GM12878 (cell line): ENCODE results near the gene LMX1A. TPM values are rescaled to one million over a fixed set of nuclear protein-coding genes. Genes with fewer than 3 reads are reported as not detected.

Source experiments
- ATAC-seq: fragments of 200-7000 bp; cut with Tn5 transposase; 3 replicates; pipeline ENCODE4 v1.9.1; 2020; ENCODE audit warnings: mild to moderate bottlenecking, moderate library complexity
- BruUV-seq: library from RNA; stranded (reverse); fragments of 400-500 nt; replicated peaks from 2 replicates; lab custom pipeline; 2021; lab: Mats Ljungman, UMichigan
- CTCF ChIA-PET: fragments of 300-600 bp; sonication (Branson Sonifier 250); formaldehyde crosslinking; extraction: SDS; loops from one replicate; lab custom pipeline; 2021; ENCODE audit warnings: inconsistent platforms; lab: Yijun Ruan, JAX
- POLR2A ChIA-PET: fragments of 350-600 bp; formaldehyde crosslinking; extraction: SDS; loops from one replicate; lab custom pipeline; 2021; ENCODE audit warnings: inconsistent platforms; lab: Charles Lee
- RAD21 ChIA-PET: fragments of 300-600 bp; sonication (Branson Sonifier 250); formaldehyde crosslinking; loops from one replicate; lab custom pipeline; 2023; ENCODE audit warnings: antibody characterized with exemption; ENCODE audit not compliant: unreplicated experiment; lab: Charles Lee
- SMC1A ChIA-PET: fragments of 300-600 bp; sonication (Branson Sonifier 250); formaldehyde crosslinking; loops from one replicate; lab custom pipeline; 2023; ENCODE audit not compliant: unreplicated experiment, uncharacterized antibody; lab: Charles Lee
- DNase-seq: peaks from one replicate; pipeline ENCODE4 v3.0.0-alpha.2; 2011; ENCODE audit warnings: low read depth, low spot score
- FAIRE-seq: peaks from 3 replicates; lab custom pipeline; 2011; peaks lifted over from hg19 to GRCh38; lab: Jason Lieb, UNC
- H2AFZ ChIP-seq: 2 replicates; pipeline ENCODE4 v1.6.0; 2011; ENCODE audit warnings: low read depth, low read length, control low read depth; ENCODE audit not compliant: control insufficient read depth
- H3K27ac ChIP-seq: 2 replicates; pipeline ENCODE4 v1.5.1; 2011; ENCODE audit warnings: control low read depth; ENCODE audit not compliant: control insufficient read depth, insufficient read depth
- H3K27me3 ChIP-seq, 2 experiments: replicated peaks in 1 of 2; 2 replicates each; pipeline versions ENCODE4 v1.6.0 to v1.6.1; 2011; ENCODE audit warnings: low read length in 1 of 2; ENCODE audit not compliant: control insufficient read depth in 2 of 2, insufficient read depth in 2 of 2
- H3K36me3 ChIP-seq, 2 experiments: 2 replicates each; pipeline ENCODE4 v1.5.1; 2011; ENCODE audit warnings: low read length in 1 of 2; ENCODE audit not compliant: control insufficient read depth in 2 of 2, insufficient read depth in 2 of 2
- H3K4me1 ChIP-seq: 2 replicates; pipeline ENCODE4 v1.6.1; 2011; ENCODE audit warnings: mild to moderate bottlenecking, low read length, moderate library complexity, mixed read lengths; ENCODE audit not compliant: control insufficient read depth, insufficient read depth
- H3K4me2 ChIP-seq: 2 replicates; pipeline ENCODE4 v1.6.0; 2011; ENCODE audit warnings: control low read depth; ENCODE audit not compliant: control insufficient read depth, insufficient read depth
- H3K4me3 ChIP-seq: fragments of 200-600 bp; sonication (generic); 2 replicates; pipeline ENCODE4 v1.5.1; 2016
- H3K79me2 ChIP-seq: 2 replicates; pipeline ENCODE4 v1.6.0; 2011; ENCODE audit warnings: low read length; ENCODE audit not compliant: control insufficient read depth, insufficient read depth
- H3K9ac ChIP-seq: 2 replicates; pipeline ENCODE4 v1.8.0; 2011; ENCODE audit warnings: low read length, control low read depth, mixed read lengths; ENCODE audit not compliant: control insufficient read depth, insufficient read depth
- H3K9me3 ChIP-seq: replicated peaks from 3 replicates; pipeline ENCODE4 v1.5.1; 2011; ENCODE audit warnings: mild to moderate bottlenecking, low read length; ENCODE audit not compliant: control insufficient read depth, insufficient read depth
- H4K20me1 ChIP-seq: 2 replicates; pipeline ENCODE4 v1.6.0; 2011; ENCODE audit not compliant: control insufficient read depth, insufficient read depth
- JUNB ChIP-seq: IDR thresholded peaks from 2 replicates; pipeline ENCODE4 v1.6.1; 2016; ENCODE audit warnings: antibody characterized with exemption, mild to moderate bottlenecking
- NRF1 ChIP-seq: conservative IDR thresholded peaks from 2 replicates; pipeline ENCODE4 v1.6.1; 2011; ENCODE audit warnings: mild to moderate bottlenecking, low read depth, low read length, improper control_type of control experiment
- POLR2AphosphoS5 ChIP-seq: IDR thresholded peaks from 2 replicates; pipeline ENCODE4 v1.6.1; 2011; ENCODE audit warnings: mild to moderate bottlenecking, low read length, inconsistent platforms
- WGBS: methylation state at CpG from one replicate; pipeline ENCODE4 v1.1.6; 2016; ENCODE audit warnings: low lambda C conversion rate; ENCODE audit not compliant: insufficient replicate concordance, insufficient coverage; ENCODE audit errors: missing lambda C conversion rate; 5-methylcytosine and 5-hydroxymethylcytosine counted together
- in situ Hi-C: fragments of 300-500 bp; cut with MboI; formaldehyde crosslinking; loops from 9 replicates; pipeline ENCODE4 v1.14.3; 2018; ENCODE audit warnings: mixed read lengths
- intact Hi-C: fragments of 100-400 bp; cut with micrococcal nuclease; formaldehyde crosslinking; loops from one replicate; pipeline ENCODE4 v1.14.2; 2022; ENCODE audit not compliant: unreplicated experiment
- polyA plus RNA-seq, 11 experiments: library from polyadenylated mRNA; depleted of rRNA in 4 of 11; unstranded in 6 of 11; stranded (reverse) in 5 of 11; fragments of >200 nt; fragmentation: Nextera tagmentation in 4 of 11; fragmentation: Illumina TruSeq in 1 of 11; extraction: Ambion mirVana in 4 of 11; extraction: Trizol in 1 of 11; gene quantifications; 1 replicate in 1 of 11; 2 replicates in 10 of 11; pipeline versions ENCODE4 v1.2.1 to v1.2.3, GENCODE V29; 2011 to 2016; ENCODE audit warnings: inconsistent platforms in 2 of 11, missing spikeins in 2 of 11, low read depth in 1 of 11
- total RNA-seq, 4 experiments: library from RNA; depleted of rRNA in 3 of 4; stranded (reverse); fragments of >200 nt in 3 of 4; fragmentation: Illumina TruSeq in 1 of 4; extraction: Trizol in 1 of 4; gene quantifications; 2 replicates each; pipeline versions ENCODE4 v1.2.1 to v1.2.3, GENCODE V29; 2013 to 2021

LMX1A gene
- total and polyA plus RNA-seq, 10 of the 15 experiments (the other 5 are each of a cell fraction or from before 2014, with no cell fraction given): not detected

GRCh38 chr1:165152109-165152508 lies 204.4 kb downstream of the LMX1A start:
- intact Hi-C loops: no loop called here
- H3K27me3 ChIP-seq: no peaks in the 10 kb centered on the region; a peak in 2 of 4 replicates
- no peak overlapping the region for H2AFZ ChIP-seq
- TF ChIP-seq POLR2AphosphoS5 (no peak), JUNB (peak; percentile 30), NRF1 (no peak)
- H3K9me3 ChIP-seq: no peaks in the 10 kb centered on the region
- H3K4me2 ChIP-seq: no peak overlapping the region
- peak; percentile 50; the same call in 2 of the 3 replicates for ATAC-seq
- 1% methylated on average over 5 of the region's 5 CpGs for whole genome bisulfite sequencing
- RAD21 ChIA-PET: no interaction called here
- no peak overlapping the region for H3K9ac ChIP-seq
- DNase-seq: no peak
- in situ Hi-C loops: no loop called here
- no TSS peak for BruUV-seq
- H4K20me1 ChIP-seq: no peaks in the 10 kb centered on the region
- no peaks in the 10 kb centered on the region for H3K79me2 ChIP-seq
- no peak overlapping the region for H3K27ac ChIP-seq
- no peaks in the 10 kb centered on the region for H3K4me1 ChIP-seq
- FAIRE-seq: no peak
- no peak overlapping the region for H3K4me3 ChIP-seq
- CTCF ChIA-PET: interaction anchor here (0.6 to 1.7 kb wide), 2 partner anchors 15 to 16 kb away, joined by 3 read pairs; no protein-coding TSS in a partner anchor
- SMC1A ChIA-PET: no interaction called here
- POLR2A ChIA-PET: no interaction called here
- no peaks in the 10 kb centered on the region for H3K36me3 ChIP-seq

Other genes with a start within 250 kb of the LMX1A start
- not detected in 2 replicates for gene RXRG, start 88.4 kb upstream of the LMX1A start, total RNA-seq (2014; rRNA removed)
- not detected in 2 replicates for gene RXRG, start 88.4 kb upstream of the LMX1A start, total RNA-seq (2014; rRNA removed; fragmentation: Illumina TruSeq; extraction: Trizol)
- gene RXRG, start 88.4 kb upstream of the LMX1A start, total RNA-seq (2021): not detected in 2 replicates
- gene RXRG, start 88.4 kb upstream of the LMX1A start, polyA plus RNA-seq (2011; rRNA removed): not detected in 2 replicates
- gene RXRG, start 88.4 kb upstream of the LMX1A start, polyA plus RNA-seq (2014; fragmentation: Illumina TruSeq; extraction: Trizol): not detected in 2 replicates
- not detected for gene RXRG, start 88.4 kb upstream of the LMX1A start, polyA plus RNA-seq (2014; fragmentation: Nextera tagmentation; extraction: Ambion mirVana)
- gene RXRG, start 88.4 kb upstream of the LMX1A start, polyA plus RNA-seq (2014; rRNA removed): not detected in 2 replicates
- gene RXRG, start 88.4 kb upstream of the LMX1A start, polyA plus RNA-seq (2016; fragmentation: Nextera tagmentation; extraction: Ambion mirVana): under 1 TPM in 1 of 2 experiments, not detected in 1; 0.10 TPM
- not detected in 2 replicates for gene LRRC52, start 187.3 kb upstream of the LMX1A start, total RNA-seq (2014; rRNA removed)
- not detected in 2 replicates for gene LRRC52, start 187.3 kb upstream of the LMX1A start, total RNA-seq (2014; rRNA removed; fragmentation: Illumina TruSeq; extraction: Trizol)
- gene LRRC52, start 187.3 kb upstream of the LMX1A start, total RNA-seq (2021): not detected in 2 replicates
- gene LRRC52, start 187.3 kb upstream of the LMX1A start, polyA plus RNA-seq (2011; rRNA removed): not detected in 2 replicates
- not detected in 2 replicates for gene LRRC52, start 187.3 kb upstream of the LMX1A start, polyA plus RNA-seq (2014; fragmentation: Illumina TruSeq; extraction: Trizol)
- gene LRRC52, start 187.3 kb upstream of the LMX1A start, polyA plus RNA-seq (2014; fragmentation: Nextera tagmentation; extraction: Ambion mirVana): not detected
- not detected in 2 replicates for gene LRRC52, start 187.3 kb upstream of the LMX1A start, polyA plus RNA-seq (2014; rRNA removed)
- not detected for gene LRRC52, start 187.3 kb upstream of the LMX1A start, polyA plus RNA-seq (2016; fragmentation: Nextera tagmentation; extraction: Ambion mirVana)